ENCODE measurements around the gene GPR37.

GRCh38 chr7:124764847-124765400 lies 668 bp downstream of the GPR37 start:
- TF ChIP-seq CTCF (IDR thresholded peaks at IDR 0.05; ENCODE audit: low read depth, low read length) (no peak), POLR2A (IDR thresholded peaks at IDR 0.05; ENCODE audit: extremely low read depth, insufficient read length) (no peak), MYC (IDR thresholded peaks at IDR 0.05; ENCODE audit: low read depth, low read length) (no peak), MAX (IDR thresholded peaks at IDR 0.05; ENCODE audit: low read depth, low read length) (no peak)

All from NB4 (cell line).